Coronary artery (tissue), 2 donors: ENCODE results near the gene SNRPA1.

Source experiments
- DNase-seq: peaks from one replicate; pipeline ENCODE4 v3.0.0-alpha.2; 2017; ENCODE audit warnings: low spot score
- H3K27ac ChIP-seq, 2 donors: fragments of 200-600 bp; sonication (generic); one replicate each; pipeline ENCODE4 v1.5.1; 2016 to 2019
- H3K4me3 ChIP-seq: fragments of 200-600 bp; sonication (generic); 2 replicates; pipeline ENCODE4 v1.5.1; 2016; ENCODE audit warnings: mild to moderate bottlenecking, moderate library complexity
- CTCF ChIP-seq: fragments of 200-600 bp; sonication (generic); IDR thresholded peaks from one replicate; pipeline ENCODE4 v1.5.1; 2019; ENCODE audit warnings: antibody characterized with exemption

SNRPA1 gene

GRCh38 chr15:101310508-101310907, 15.5 kb upstream of the SNRPA1 start:
- Histone ChIP-seq H3K4me3 (no peak overlapping the region), H3K27ac (no peak overlapping the region)
- no peak for TF ChIP-seq CTCF
- no peak for DNase-seq

- no peak for TF ChIP-seq CTCF
- no peak for DNase-seq
- Histone ChIP-seq H3K4me3 (no peak overlapping the region), H3K27ac (no peak overlapping the region)
Observed at GRCh38 chr15:101310161-101310480, 15.1 kb upstream of the SNRPA1 start.

GRCh38 chr15:101309436-101310160, 14.6 kb upstream of the SNRPA1 start:
- Histone ChIP-seq H3K27ac (no peak overlapping the region), H3K4me3 (no peak overlapping the region)
- TF ChIP-seq CTCF = no peak
- DNase-seq = no peak

- DNase-seq = no peak
- Histone ChIP-seq H3K27ac (no peak overlapping the region), H3K4me3 (no peak overlapping the region)
- TF ChIP-seq CTCF = no peak
Observed at GRCh38 chr15:101308604-101309435, 13.8 kb upstream of the SNRPA1 start.

- DNase-seq = no peak
- TF ChIP-seq CTCF = no peak
- H3K4me3 ChIP-seq = no peak overlapping the region
- H3K27ac ChIP-seq = no peak overlapping the region
Observed at GRCh38 chr15:101307897-101308603, 13.0 kb upstream of the SNRPA1 start.

- no peak for TF ChIP-seq CTCF
- DNase-seq = peak; percentile 64
- Histone ChIP-seq H3K27ac (no peak overlapping the region), H3K4me3 (no peak overlapping the region)
Observed at GRCh38 chr15:101307048-101307896, 12.2 kb upstream of the SNRPA1 start.
